GM12878 (cell line): ENCODE results near the gene EDARADD. TPM values are rescaled to one million over a fixed set of nuclear protein-coding genes. Genes with fewer than 3 reads are reported as not detected.

Experiments used
- ATAC-seq: fragments of 200-7000 bp; cut with Tn5 transposase; 3 replicates; pipeline ENCODE4 v1.9.1; 2020; ENCODE audit warnings: mild to moderate bottlenecking, moderate library complexity
- BruUV-seq: library from RNA; stranded (reverse); fragments of 400-500 nt; replicated peaks from 2 replicates; lab custom pipeline; 2021; lab: Mats Ljungman, UMichigan
- CTCF ChIA-PET: fragments of 300-600 bp; sonication (Branson Sonifier 250); formaldehyde crosslinking; extraction: SDS; loops from one replicate; lab custom pipeline; 2021; ENCODE audit warnings: inconsistent platforms; lab: Yijun Ruan, JAX
- POLR2A ChIA-PET: fragments of 350-600 bp; formaldehyde crosslinking; extraction: SDS; loops from one replicate; lab custom pipeline; 2021; ENCODE audit warnings: inconsistent platforms; lab: Charles Lee
- RAD21 ChIA-PET: fragments of 300-600 bp; sonication (Branson Sonifier 250); formaldehyde crosslinking; loops from one replicate; lab custom pipeline; 2023; ENCODE audit warnings: antibody characterized with exemption; ENCODE audit not compliant: unreplicated experiment; lab: Charles Lee
- SMC1A ChIA-PET: fragments of 300-600 bp; sonication (Branson Sonifier 250); formaldehyde crosslinking; loops from one replicate; lab custom pipeline; 2023; ENCODE audit not compliant: unreplicated experiment, uncharacterized antibody; lab: Charles Lee
- DNase-seq: peaks from one replicate; pipeline ENCODE4 v3.0.0-alpha.2; 2011; ENCODE audit warnings: low read depth, low spot score
- FAIRE-seq: peaks from 3 replicates; lab custom pipeline; 2011; peaks lifted over from hg19 to GRCh38; lab: Jason Lieb, UNC
- H2AFZ ChIP-seq: 2 replicates; pipeline ENCODE4 v1.6.0; 2011; ENCODE audit warnings: low read depth, low read length, control low read depth; ENCODE audit not compliant: control insufficient read depth
- H3K27ac ChIP-seq: 2 replicates; pipeline ENCODE4 v1.5.1; 2011; ENCODE audit warnings: control low read depth; ENCODE audit not compliant: control insufficient read depth, insufficient read depth
- H3K27me3 ChIP-seq, 2 experiments: replicated peaks in 1 of 2; 2 replicates each; pipeline versions ENCODE4 v1.6.0 to v1.6.1; 2011; ENCODE audit warnings: low read length in 1 of 2; ENCODE audit not compliant: control insufficient read depth in 2 of 2, insufficient read depth in 2 of 2
- H3K36me3 ChIP-seq, 2 experiments: 2 replicates each; pipeline ENCODE4 v1.5.1; 2011; ENCODE audit warnings: low read length in 1 of 2; ENCODE audit not compliant: control insufficient read depth in 2 of 2, insufficient read depth in 2 of 2
- H3K4me1 ChIP-seq: 2 replicates; pipeline ENCODE4 v1.6.1; 2011; ENCODE audit warnings: mild to moderate bottlenecking, low read length, moderate library complexity, mixed read lengths; ENCODE audit not compliant: control insufficient read depth, insufficient read depth
- H3K4me2 ChIP-seq: 2 replicates; pipeline ENCODE4 v1.6.0; 2011; ENCODE audit warnings: control low read depth; ENCODE audit not compliant: control insufficient read depth, insufficient read depth
- H3K4me3 ChIP-seq: fragments of 200-600 bp; sonication (generic); 2 replicates; pipeline ENCODE4 v1.5.1; 2016
- H3K79me2 ChIP-seq: 2 replicates; pipeline ENCODE4 v1.6.0; 2011; ENCODE audit warnings: low read length; ENCODE audit not compliant: control insufficient read depth, insufficient read depth
- H3K9ac ChIP-seq: 2 replicates; pipeline ENCODE4 v1.8.0; 2011; ENCODE audit warnings: low read length, control low read depth, mixed read lengths; ENCODE audit not compliant: control insufficient read depth, insufficient read depth
- H3K9me3 ChIP-seq: replicated peaks from 3 replicates; pipeline ENCODE4 v1.5.1; 2011; ENCODE audit warnings: mild to moderate bottlenecking, low read length; ENCODE audit not compliant: control insufficient read depth, insufficient read depth
- H4K20me1 ChIP-seq: 2 replicates; pipeline ENCODE4 v1.6.0; 2011; ENCODE audit not compliant: control insufficient read depth, insufficient read depth
- GABPA ChIP-seq: IDR thresholded peaks from 2 replicates; pipeline ENCODE4 v1.6.1; 2014; ENCODE audit warnings: antibody characterized with exemption, low read depth, mild to moderate bottlenecking, inconsistent platforms
- PAX8 ChIP-seq: fragments of 450-650 bp; IDR thresholded peaks from 2 replicates; pipeline ENCODE4 v1.6.1; 2017; ENCODE audit warnings: mild to moderate bottlenecking, moderate library complexity
- PML ChIP-seq: IDR thresholded peaks from 2 replicates; pipeline ENCODE4 v1.6.1; 2012; ENCODE audit warnings: low read length, inconsistent platforms
- SPI1 ChIP-seq: IDR thresholded peaks from 2 replicates; pipeline ENCODE4 v1.6.1; 2011; ENCODE audit warnings: low read depth, mild to moderate bottlenecking, low read length, moderate library complexity, borderline replicate concordance; ENCODE audit not compliant: insufficient read depth
- ZSCAN29 ChIP-seq: fragments of 450-650 bp; IDR thresholded peaks from 2 replicates; pipeline ENCODE4 v1.6.1; 2017; ENCODE audit warnings: mild to moderate bottlenecking, moderate library complexity
- WGBS: methylation state at CpG from one replicate; pipeline ENCODE4 v1.1.6; 2016; ENCODE audit warnings: low lambda C conversion rate; ENCODE audit not compliant: insufficient replicate concordance, insufficient coverage; ENCODE audit errors: missing lambda C conversion rate; 5-methylcytosine and 5-hydroxymethylcytosine counted together
- in situ Hi-C: fragments of 300-500 bp; cut with MboI; formaldehyde crosslinking; loops from 9 replicates; pipeline ENCODE4 v1.14.3; 2018; ENCODE audit warnings: mixed read lengths
- intact Hi-C: fragments of 100-400 bp; cut with micrococcal nuclease; formaldehyde crosslinking; loops from one replicate; pipeline ENCODE4 v1.14.2; 2022; ENCODE audit not compliant: unreplicated experiment
- polyA plus RNA-seq, 11 experiments: library from polyadenylated mRNA; depleted of rRNA in 4 of 11; unstranded in 6 of 11; stranded (reverse) in 5 of 11; fragments of >200 nt; fragmentation: Nextera tagmentation in 4 of 11; fragmentation: Illumina TruSeq in 1 of 11; extraction: Ambion mirVana in 4 of 11; extraction: Trizol in 1 of 11; gene quantifications; 1 replicate in 1 of 11; 2 replicates in 10 of 11; pipeline versions ENCODE4 v1.2.1 to v1.2.3, GENCODE V29; 2011 to 2016; ENCODE audit warnings: inconsistent platforms in 2 of 11, missing spikeins in 2 of 11, low read depth in 1 of 11
- total RNA-seq, 4 experiments: library from RNA; depleted of rRNA in 3 of 4; stranded (reverse); fragments of >200 nt in 3 of 4; fragmentation: Illumina TruSeq in 1 of 4; extraction: Trizol in 1 of 4; gene quantifications; 2 replicates each; pipeline versions ENCODE4 v1.2.1 to v1.2.3, GENCODE V29; 2013 to 2021
- TF ChIP-seq, protein P1 (sequence below): fragments of 450-650 bp; IDR thresholded peaks from 2 replicates; pipeline ENCODE4 v1.6.1; 2017; ENCODE audit warnings: mild to moderate bottlenecking, low read depth, inconsistent platforms; ENCODE audit not compliant: poor library complexity, severe bottlenecking

Gene EDARADD
- total and polyA plus RNA-seq, 10 of the 15 experiments (the other 5 are each of a cell fraction or from before 2014, with no cell fraction given), result 0.58 to 6.1 (median 4.7) TPM

DNA sequence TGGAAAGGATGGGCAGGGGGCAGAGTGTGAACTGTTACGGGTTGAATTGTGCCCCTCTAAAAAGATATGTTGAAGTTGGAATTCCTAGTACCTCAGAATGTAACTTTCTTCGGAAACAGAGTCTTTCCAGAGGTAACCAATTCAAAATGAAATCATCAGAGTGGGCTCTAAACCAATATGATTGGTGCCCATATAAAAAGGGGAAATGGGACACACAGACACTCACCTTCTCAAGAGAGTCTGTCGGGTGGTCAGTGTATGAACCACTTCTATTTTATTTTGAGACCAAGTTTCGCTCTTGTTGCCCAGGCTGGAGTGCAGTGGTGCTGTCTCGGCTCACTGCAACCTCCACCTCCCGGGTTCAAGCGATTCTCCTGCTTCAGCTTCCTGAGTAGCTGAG is 7.6 kb downstream of the EDARADD start:
- intact Hi-C loops (no loop called here), in situ Hi-C loops (no loop called here)
- H3K4me3 ChIP-seq, result no peak overlapping the region
- SMC1A ChIA-PET, result no interaction called here
- no peaks in the 10 kb centered on the region for H3K79me2 ChIP-seq
- no peak overlapping the region for H3K9ac ChIP-seq
- no peaks in the 10 kb centered on the region for H3K36me3 ChIP-seq
- H4K20me1 ChIP-seq, result no peaks in the 10 kb centered on the region
- no peak for FAIRE-seq
- DNase-seq, result no peak
- POLR2A ChIA-PET, result interaction anchor here (1.5 kb wide), 1 partner anchor 21 kb away, joined by 3 read pairs; no protein-coding TSS in a partner anchor
- RAD21 ChIA-PET, result no interaction called here
- H3K4me1 ChIP-seq, result no peaks in the 10 kb centered on the region
- ATAC-seq, result peak; percentile 21; the same call in 1 of the 3 replicates
- no peaks in the 10 kb centered on the region for H3K9me3 ChIP-seq
- H2AFZ ChIP-seq, result no peak overlapping the region
- H3K4me2 ChIP-seq, result no peak overlapping the region
- no peaks in the 10 kb centered on the region; a peak in 1 of 4 replicates for H3K27me3 ChIP-seq
- TF ChIP-seq PML (no peak), SPI1 (peak; percentile 54; the same call in 1 of the 2 replicates)
- WGBS, result 52% methylated on average over 7 of the region's 7 CpGs
- CTCF ChIA-PET, result no interaction called here
- H3K27ac ChIP-seq, result no peak overlapping the region
- BruUV-seq, result no TSS peak

DNA sequence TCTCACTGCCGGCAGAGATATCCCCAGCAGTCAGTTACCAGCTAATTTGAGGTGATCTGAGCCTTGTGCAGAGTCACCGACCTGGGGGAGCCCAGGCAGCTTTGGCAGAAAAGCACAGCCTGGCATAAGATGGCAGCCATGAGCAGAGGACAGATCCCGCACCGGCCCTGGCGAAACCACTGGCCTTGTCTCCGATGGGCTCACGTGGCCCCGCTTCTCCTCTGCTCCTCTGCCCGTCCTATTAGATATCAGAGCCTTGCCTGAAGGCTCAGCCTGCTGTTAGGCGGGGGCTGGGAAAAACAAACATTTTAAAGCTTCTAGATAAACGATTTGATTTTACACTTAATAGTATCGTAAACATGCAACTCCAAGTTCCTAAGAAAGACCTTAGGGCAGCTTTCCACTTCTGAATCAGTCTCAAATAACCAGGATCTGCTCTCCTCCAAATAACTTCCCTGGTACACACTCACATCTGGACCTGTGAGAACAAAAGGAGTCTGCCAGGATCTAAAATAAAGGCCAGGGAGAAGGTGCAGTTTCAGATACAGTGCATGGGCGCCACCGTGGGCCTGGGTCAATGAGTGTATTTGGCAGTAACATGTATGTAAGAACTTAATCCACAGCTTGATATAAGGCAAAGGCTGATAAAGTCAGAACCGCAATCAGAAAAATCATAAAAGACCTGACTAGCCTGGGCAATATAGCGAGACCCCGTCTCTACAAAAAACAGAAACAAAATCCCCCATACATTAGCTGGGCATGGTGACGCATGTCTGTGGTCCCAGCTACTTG is 10.0 kb downstream of the EDARADD start:
- H3K9ac ChIP-seq, result no peak overlapping the region

More for the DNA sequence above, 10.0 kb downstream of the EDARADD start:
- SMC1A ChIA-PET, result no interaction called here
- Histone ChIP-seq H3K27ac (no peak overlapping the region), H3K79me2 (no peaks in the 10 kb centered on the region), H2AFZ (no peak overlapping the region), H3K27me3 (no peaks in the 10 kb centered on the region), H3K36me3 (no peaks in the 10 kb centered on the region; a peak in 1 of 4 replicates), H3K4me2 (no peak overlapping the region), H3K4me1 (no peaks in the 10 kb centered on the region), H3K4me3 (no peak overlapping the region), H4K20me1 (no peaks in the 10 kb centered on the region), H3K9me3 (no peaks in the 10 kb centered on the region)
- ATAC-seq, result no peak
- no peak for FAIRE-seq
- DNase-seq, result no peak
- TF ChIP-seq, protein P1, sequence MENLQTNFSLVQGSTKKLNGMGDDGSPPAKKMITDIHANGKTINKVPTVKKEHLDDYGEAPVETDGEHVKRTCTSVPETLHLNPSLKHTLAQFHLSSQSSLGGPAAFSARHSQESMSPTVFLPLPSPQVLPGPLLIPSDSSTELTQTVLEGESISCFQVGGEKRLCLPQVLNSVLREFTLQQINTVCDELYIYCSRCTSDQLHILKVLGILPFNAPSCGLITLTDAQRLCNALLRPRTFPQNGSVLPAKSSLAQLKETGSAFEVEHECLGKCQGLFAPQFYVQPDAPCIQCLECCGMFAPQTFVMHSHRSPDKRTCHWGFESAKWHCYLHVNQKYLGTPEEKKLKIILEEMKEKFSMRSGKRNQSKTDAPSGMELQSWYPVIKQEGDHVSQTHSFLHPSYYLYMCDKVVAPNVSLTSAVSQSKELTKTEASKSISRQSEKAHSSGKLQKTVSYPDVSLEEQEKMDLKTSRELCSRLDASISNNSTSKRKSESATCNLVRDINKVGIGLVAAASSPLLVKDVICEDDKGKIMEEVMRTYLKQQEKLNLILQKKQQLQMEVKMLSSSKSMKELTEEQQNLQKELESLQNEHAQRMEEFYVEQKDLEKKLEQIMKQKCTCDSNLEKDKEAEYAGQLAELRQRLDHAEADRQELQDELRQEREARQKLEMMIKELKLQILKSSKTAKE, result no peak
- TF ChIP-seq GABPA, result no peak
- TF ChIP-seq ZSCAN29, result no peak
- TF ChIP-seq PAX8, result no peak
- 61% methylated on average over 18 of the region's 18 CpGs for WGBS
- RAD21 ChIA-PET, result no interaction called here
- intact Hi-C loops (no loop called here), in situ Hi-C loops (no loop called here)
- CTCF ChIA-PET, result no interaction called here
- BruUV-seq, result no TSS peak
- POLR2A ChIA-PET, result interaction anchor here (1.1 kb wide), 1 partner anchor 10 kb away, joined by 4 read pairs; the partner anchor contains the start of gene EDARADD
